ENCODE results near the gene SETD4. TPM values are rescaled to one million over a fixed set of nuclear protein-coding genes. Genes with fewer than 3 reads are reported as not detected.

Gene SETD4
- total and polyA plus RNA-seq, 2 of the 4 experiments (the other 2 are of a cell fraction) = 9.5 to 11.4 TPM

DNA sequence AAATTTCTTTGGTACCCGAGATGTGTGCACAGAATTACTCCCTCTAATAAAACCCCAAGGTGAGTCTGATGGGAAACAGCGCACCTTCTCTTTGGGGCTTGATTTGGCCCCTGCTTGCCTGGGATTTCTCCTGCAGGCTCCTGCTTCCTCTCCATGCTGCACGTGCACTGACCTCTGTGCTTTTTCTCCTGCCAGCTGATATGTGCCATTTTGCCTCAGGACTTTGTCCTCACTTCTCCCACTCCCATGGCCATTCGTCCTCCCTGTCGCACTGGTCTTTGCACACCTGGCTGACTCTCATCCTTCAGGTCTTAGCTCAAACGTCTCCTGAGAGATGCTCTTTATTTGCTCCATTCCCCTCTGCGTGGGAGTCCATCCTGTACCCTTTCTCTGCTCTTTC is 10.7 kb upstream of the SETD4 start:
- Histone ChIP-seq H3K4me1 (ENCODE audit: control insufficient read depth, insufficient read depth, low read length) (peaks cover 10% of the 10 kb centered on the region), H2BK15ac (ENCODE audit: low read depth, low read length) (no peak overlapping the region), H2AK9ac (replicated peaks; ENCODE audit: low read depth, low read length, poor library complexity) (peak overlapping the region; percentile 60), H3K79me1 (ENCODE audit: low read depth in 1 of 2, low read length in 2 of 2) (peaks cover 25 to 43% of the 10 kb centered on the region in 2 experiments; a peak in 3 of 4 replicates), H3K36me3 (ENCODE audit: control insufficient read depth, insufficient read depth, low read length) (peaks cover 17% of the 10 kb centered on the region), H4K8ac (ENCODE audit: low read depth in 2 of 2, low read length in 2 of 2) (no peak overlapping the region), H2AK5ac (ENCODE audit: low read depth, low read length) (peak overlapping the region; percentile 75; the same call in 1 of the 2 replicates), H3K14ac (replicated peaks; ENCODE audit: low read depth, low read length) (peak overlapping the region; percentile 81), H2BK20ac (ENCODE audit: low read depth, low read length) (no peak overlapping the region), H4K20me1 (ENCODE audit: insufficient read depth, low read length) (peaks cover 10% of the 10 kb centered on the region; the same call in 1 of the 2 replicates), H3K4me2 (ENCODE audit: low read depth, low read length) (peak overlapping the region; percentile 77), H2BK120ac (ENCODE audit: low read depth, low read length) (no peak overlapping the region), H3K23ac (ENCODE audit: low read depth, low read length) (peak overlapping the region; percentile 36), H3K9ac (ENCODE audit: low read depth, low read length) (peak overlapping the region; percentile 1; the same call in 1 of the 2 replicates), H2AFZ (replicated peaks; ENCODE audit: low read length, poor library complexity) (no peak overlapping the region), H4K91ac (ENCODE audit: insufficient read depth, low read depth, low read length) (no peak overlapping the region), H3K27me3 (ENCODE audit: control insufficient read depth, insufficient read depth, low read length) (no peaks in the 10 kb centered on the region), H3K4ac (ENCODE audit: low read depth, low read length) (no peak overlapping the region), H3K27ac (ENCODE audit: insufficient read depth, low read length) (no peak overlapping the region), H4K5ac (ENCODE audit: low read depth, low read length) (no peak overlapping the region), H3K4me3 (ENCODE audit: insufficient read depth, low read depth, low read length) (no peak overlapping the region; the same call in 1 of the 2 replicates), H3K9me3 (ENCODE audit: control insufficient read depth, insufficient read depth, low read length) (peaks cover 7% of the 10 kb centered on the region), H3K56ac (ENCODE audit: extremely low read depth, insufficient read depth, low read length) (no peak overlapping the region; the same call in 1 of the 2 replicates), H3K9me1 (ENCODE audit: insufficient read depth, low read length) (peaks cover 11% of the 10 kb centered on the region), H2BK5ac (ENCODE audit: low read depth, low read length, poor library complexity, severe bottlenecking) (no peak overlapping the region), H3K18ac (ENCODE audit: low read depth, low read length) (no peak overlapping the region)
- ATAC-seq (ENCODE audit: low read depth) = no peak
- CTCF ChIA-PET = no interaction called here
- intact Hi-C loops (cut with micrococcal nuclease) = no loop called here
- 71% methylated on average over 4 of the region's 7 CpGs; no CpG with 5 or more reads in 1 of the 2 experiments for WGBS, 2 experiments (ENCODE audit: extremely low coverage in 2 of 2, insufficient read length in 1 of 2)
- in situ Hi-C loops (cut with MboI; ENCODE audit: low sequenced_read_pairs) = no loop called here
- POLR2A ChIA-PET (ENCODE audit: unreplicated experiment) = interaction anchor here (0.5 kb wide), 1 partner anchor 10 kb away, joined by 4 read pairs; no protein-coding TSS in a partner anchor
- no peak for DNase-seq
- TF ChIP-seq, protein P1, sequence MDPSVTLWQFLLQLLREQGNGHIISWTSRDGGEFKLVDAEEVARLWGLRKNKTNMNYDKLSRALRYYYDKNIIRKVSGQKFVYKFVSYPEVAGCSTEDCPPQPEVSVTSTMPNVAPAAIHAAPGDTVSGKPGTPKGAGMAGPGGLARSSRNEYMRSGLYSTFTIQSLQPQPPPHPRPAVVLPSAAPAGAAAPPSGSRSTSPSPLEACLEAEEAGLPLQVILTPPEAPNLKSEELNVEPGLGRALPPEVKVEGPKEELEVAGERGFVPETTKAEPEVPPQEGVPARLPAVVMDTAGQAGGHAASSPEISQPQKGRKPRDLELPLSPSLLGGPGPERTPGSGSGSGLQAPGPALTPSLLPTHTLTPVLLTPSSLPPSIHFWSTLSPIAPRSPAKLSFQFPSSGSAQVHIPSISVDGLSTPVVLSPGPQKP (IDR thresholded peaks at IDR 0.05; ENCODE audit: borderline replicate concordance, low read depth, low read length) = no peak
- TF ChIP-seq BHLHE40 (IDR thresholded peaks at IDR 0.05; ENCODE audit: low read depth, low read length) = no peak
- TF ChIP-seq, protein P2, sequence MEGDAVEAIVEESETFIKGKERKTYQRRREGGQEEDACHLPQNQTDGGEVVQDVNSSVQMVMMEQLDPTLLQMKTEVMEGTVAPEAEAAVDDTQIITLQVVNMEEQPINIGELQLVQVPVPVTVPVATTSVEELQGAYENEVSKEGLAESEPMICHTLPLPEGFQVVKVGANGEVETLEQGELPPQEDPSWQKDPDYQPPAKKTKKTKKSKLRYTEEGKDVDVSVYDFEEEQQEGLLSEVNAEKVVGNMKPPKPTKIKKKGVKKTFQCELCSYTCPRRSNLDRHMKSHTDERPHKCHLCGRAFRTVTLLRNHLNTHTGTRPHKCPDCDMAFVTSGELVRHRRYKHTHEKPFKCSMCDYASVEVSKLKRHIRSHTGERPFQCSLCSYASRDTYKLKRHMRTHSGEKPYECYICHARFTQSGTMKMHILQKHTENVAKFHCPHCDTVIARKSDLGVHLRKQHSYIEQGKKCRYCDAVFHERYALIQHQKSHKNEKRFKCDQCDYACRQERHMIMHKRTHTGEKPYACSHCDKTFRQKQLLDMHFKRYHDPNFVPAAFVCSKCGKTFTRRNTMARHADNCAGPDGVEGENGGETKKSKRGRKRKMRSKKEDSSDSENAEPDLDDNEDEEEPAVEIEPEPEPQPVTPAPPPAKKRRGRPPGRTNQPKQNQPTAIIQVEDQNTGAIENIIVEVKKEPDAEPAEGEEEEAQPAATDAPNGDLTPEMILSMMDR (conservative IDR thresholded peaks at IDR 0.05; ENCODE audit: low read depth, low read length) = no peak
- TF ChIP-seq SMC3 (IDR thresholded peaks at IDR 0.05; ENCODE audit: low read depth, low read length) = no peak
- TF ChIP-seq POLR2A (IDR thresholded peaks at IDR 0.05; ENCODE audit: low read depth, low read length) = no peak
- no peak for TF ChIP-seq MAFK (IDR thresholded peaks at IDR 0.05; ENCODE audit: low read depth, low read length)
- no peak for TF ChIP-seq FOS (IDR thresholded peaks at IDR 0.05; ENCODE audit: low read depth, low read length)
- no peak for TF ChIP-seq CHD1 (IDR thresholded peaks at IDR 0.05; ENCODE audit: low read depth, low read length)
- TF ChIP-seq MAZ (IDR thresholded peaks at IDR 0.05; ENCODE audit: borderline replicate concordance, low read depth, low read length) = no peak
- no peak for TF ChIP-seq CEBPB (IDR thresholded peaks at IDR 0.05; ENCODE audit: low read depth, low read length)
- no peak for TF ChIP-seq RFX5 (IDR thresholded peaks at IDR 0.05; ENCODE audit: low read depth, low read length)
- TF ChIP-seq NFE2L2 (IDR thresholded peaks at IDR 0.05; ENCODE audit: low read depth, low read length) = no peak
- TF ChIP-seq MXI1 (IDR thresholded peaks at IDR 0.05; ENCODE audit: borderline replicate concordance, low read depth, low read length) = no peak
- TF ChIP-seq, protein P3, sequence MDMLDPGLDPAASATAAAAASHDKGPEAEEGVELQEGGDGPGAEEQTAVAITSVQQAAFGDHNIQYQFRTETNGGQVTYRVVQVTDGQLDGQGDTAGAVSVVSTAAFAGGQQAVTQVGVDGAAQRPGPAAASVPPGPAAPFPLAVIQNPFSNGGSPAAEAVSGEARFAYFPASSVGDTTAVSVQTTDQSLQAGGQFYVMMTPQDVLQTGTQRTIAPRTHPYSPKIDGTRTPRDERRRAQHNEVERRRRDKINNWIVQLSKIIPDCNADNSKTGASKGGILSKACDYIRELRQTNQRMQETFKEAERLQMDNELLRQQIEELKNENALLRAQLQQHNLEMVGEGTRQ (IDR thresholded peaks at IDR 0.05; ENCODE audit: low read depth, low read length) = no peak
- TF ChIP-seq RCOR1 (IDR thresholded peaks at IDR 0.05; ENCODE audit: insufficient replicate concordance, low read length) = no peak
- no peak for TF ChIP-seq RAD21 (IDR thresholded peaks at IDR 0.05; ENCODE audit: low read length)
- BruUV-seq (replicated peaks) = no TSS peak
- dilution Hi-C loops (cut with HindIII; ENCODE audit: low sequenced_read_pairs, unreplicated experiment) = no loop called here

Data from IMR-90 (cell line).